HG03103 (cell line): ENCODE data around the gene JMJD6.
"Not testable (repeated sequence)": the region's sequence is repeated elsewhere in the genome, so short reads cannot be mapped to it uniquely, and the experiment has no call there.

Experiments
- ATAC-seq: cut with Tn5 transposase; IDR thresholded peaks from one replicate; pipeline ENCODE4 v1.9.1; 2021; ENCODE audit warnings: low read depth; ENCODE audit not compliant: unreplicated experiment

JMJD6 gene

GRCh38 chr17:76726231-76726775 is at the start of gene JMJD6:
Gene JMJD6 (minus strand): TSS chr17:76726606. CDS start chr17:76726475, 131 bp downstream.
- peak; percentile 53 for ATAC-seq

DNA sequence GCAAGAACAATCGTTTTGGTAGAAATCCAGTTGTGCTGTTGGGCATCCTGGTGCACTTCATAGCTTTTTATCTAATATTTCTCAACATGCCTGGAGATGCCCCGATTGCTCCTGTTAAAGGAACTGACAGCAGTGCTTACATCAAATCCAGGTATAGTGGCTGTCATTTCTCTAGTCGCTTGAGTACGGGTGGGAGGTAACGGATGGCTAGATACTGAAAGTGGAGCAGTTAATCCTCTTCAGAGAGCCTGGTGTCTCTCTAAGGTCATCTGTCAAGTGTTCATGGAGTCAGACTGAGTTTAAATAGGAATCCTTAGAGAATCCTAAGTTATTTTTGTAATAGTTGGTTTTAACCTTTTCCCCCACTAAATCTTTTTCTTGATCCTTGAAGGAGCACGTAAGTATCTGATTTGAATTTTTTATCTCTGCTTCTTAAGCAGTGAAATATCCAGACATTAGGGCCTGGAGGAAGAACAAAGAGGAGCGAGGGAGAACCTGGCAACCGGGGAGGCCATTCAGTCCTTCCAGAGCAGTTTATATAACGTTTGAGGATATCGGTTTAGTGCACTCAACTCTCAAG is 48.7 kb upstream of the JMJD6 start:
- no peak for ATAC-seq

DNA sequence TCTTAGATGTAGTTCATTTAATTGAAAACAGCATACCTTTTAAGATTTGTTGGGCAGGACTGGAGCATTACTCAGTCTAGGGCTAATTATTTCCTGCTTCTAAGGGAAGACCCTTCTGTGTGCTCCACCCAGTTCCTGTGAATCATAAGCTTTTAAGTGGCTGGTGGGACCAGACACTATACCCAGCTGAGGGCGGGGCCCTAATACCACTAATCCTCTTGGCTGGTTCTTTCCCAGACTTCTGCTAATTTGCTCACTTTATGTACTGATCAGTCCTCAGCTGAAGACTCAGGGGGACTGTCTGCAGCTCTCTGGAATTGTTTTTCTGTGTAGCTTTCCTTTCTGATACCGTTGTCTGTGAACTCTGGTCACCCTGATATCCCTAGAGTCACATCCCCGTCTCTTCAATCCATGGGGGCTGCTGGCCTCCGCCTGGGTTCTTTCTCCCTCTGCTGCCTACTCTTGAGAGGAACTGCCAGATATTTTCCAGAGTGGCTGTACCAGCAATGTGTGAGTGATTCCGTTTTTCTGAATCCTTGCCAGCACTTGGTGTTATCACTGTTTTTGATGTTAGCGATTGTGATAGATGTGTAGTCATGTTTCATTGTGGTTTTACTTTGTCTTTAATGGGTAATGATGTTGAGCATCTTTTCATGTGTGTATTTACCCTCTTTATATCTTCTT is 46.6 kb upstream of the JMJD6 start:
- no peak for ATAC-seq

DNA sequence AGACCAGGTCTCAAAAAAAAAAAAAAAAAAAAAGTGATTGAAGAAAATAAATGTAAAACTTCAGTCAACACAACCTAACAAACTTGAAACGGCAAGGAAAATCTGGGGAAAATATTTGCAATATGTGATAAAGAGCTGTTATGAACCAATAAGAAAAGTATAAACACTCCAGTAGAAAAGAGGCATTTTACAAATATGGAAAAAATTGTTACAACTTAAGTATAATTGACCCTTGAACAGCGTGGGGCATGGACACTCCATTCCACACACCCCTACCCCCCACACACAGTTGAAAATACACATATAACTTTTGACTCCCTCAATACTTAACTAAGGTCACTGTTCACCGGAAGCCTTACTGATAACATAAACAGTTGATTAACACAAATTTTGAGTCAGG is 32.2 kb upstream of the JMJD6 start:
- ATAC-seq: no peak

DNA sequence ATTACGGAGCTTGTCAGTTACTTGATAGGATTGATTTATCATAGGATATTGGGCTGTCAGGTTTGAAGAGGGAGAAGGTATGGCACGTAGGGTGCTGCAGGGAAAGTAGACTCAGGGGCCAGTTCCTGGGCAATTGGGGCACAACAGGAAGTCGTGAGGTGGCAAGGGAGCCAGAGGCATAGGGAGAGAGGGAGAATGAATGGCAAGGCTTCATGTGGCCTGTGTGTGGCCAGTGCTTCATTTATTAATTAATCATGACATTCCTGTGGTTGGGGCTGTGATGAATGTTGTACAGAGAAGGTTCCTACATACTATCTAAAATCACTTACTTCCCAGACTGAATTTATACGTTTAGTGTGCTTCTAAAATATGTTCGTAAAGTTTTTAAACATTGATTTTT is 30.9 kb upstream of the JMJD6 start:
- no peak for ATAC-seq

DNA sequence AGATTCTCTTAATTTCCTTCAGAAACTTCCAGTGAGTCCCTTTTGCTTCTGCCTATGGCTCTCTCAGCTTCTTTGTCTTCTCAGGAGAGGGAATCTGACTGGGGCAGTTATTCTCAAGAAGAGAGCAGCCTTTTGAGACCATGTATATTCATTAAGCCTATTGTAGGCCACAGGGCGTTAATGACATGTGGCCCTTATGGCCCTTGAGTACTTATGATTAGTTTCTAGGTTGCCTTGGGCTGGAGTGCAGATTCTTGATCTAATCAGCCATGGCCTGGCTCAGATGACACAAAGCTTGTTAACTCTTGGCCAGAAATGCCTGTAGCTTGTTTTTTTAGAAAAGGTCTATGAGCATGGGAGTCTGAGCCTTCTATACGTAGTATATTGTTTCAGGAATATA is 28.9 kb upstream of the JMJD6 start:
- no peak for ATAC-seq

DNA sequence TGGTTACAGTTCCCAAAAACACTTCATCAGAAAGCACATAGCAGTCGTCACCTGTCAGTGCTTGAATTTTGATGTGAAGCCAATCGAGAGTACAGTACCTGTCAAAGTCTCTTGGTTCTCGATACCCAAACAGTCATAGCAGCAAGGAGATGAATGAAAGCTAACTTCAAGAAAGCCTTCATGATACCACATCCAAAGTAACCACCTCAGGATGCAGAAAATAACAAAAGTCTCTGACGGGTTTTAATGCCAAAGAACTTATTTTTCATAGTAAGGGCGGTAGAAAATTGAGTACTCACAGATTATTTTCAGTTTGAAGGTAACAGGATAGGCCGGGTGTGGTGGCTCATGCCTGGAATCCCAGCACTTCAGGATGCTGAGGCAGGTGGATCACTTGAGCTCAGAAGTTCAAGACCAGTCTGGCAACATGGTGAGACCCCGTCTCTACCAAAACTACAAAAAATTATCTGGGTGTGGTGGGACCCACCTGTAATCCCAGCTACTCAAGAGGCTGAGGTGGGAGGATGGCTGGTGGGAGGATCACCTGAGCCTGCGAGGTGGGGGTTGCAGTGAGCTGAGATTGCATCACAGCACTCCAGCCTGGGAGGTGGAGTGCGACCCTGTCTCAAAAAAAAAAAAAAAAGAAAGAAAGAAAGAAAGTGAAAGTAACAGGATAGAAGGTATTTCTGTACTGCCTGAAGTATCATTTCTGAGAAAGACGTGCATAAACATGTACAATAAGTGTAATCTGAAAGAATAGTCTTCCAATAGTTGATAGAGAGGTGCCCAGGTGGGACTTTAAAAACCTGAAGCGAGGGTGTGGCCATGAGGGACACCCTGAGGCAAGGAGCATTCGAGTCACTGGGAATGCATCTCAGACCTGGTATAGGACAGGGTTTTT is 26.9 kb upstream of the JMJD6 start:
- ATAC-seq: no peak

- ATAC-seq: no peak
Measured at GRCh38 chr17:76752006-76752405, 25.6 kb upstream of the JMJD6 start.

- ATAC-seq: no peak
Measured at GRCh38 chr17:76751416-76751993, 25.1 kb upstream of the JMJD6 start.

DNA sequence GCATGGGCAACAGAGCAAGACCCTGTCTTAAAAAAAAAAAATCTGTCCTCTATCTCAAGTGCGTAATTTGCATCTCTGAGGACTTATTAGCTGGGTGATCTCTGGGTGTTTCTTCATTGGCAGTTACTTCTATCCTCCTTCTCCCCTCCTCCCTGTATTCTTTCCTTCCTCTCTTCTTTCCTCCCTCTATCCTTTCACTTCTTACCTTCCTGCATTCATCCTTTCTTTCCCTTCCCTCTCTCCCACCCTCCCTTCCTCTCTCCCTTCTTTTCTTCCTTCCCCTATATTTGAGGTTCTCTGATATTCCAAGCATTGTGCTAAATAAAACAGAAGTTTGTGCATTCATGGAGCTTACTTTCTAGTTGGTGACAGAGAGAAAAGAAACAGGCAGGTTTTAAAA is 22.3 kb upstream of the JMJD6 start:
- no peak for ATAC-seq

GRCh38 chr17:76747716-76748363 is 21.4 kb upstream of the JMJD6 start:
- no peak for ATAC-seq

- ATAC-seq: not testable (repeated sequence)
Measured at GRCh38 chr17:76745785-76746184, 19.4 kb upstream of the JMJD6 start.

- ATAC-seq: no peak
Measured at GRCh38 chr17:76744747-76745146, 18.3 kb upstream of the JMJD6 start.

- ATAC-seq: no peak
Measured at GRCh38 chr17:76742958-76743357, 16.6 kb upstream of the JMJD6 start.

GRCh38 chr17:76740329-76741118 is 14.1 kb upstream of the JMJD6 start:
- no peak for ATAC-seq

GRCh38 chr17:76739568-76740115 is 13.2 kb upstream of the JMJD6 start:
- not testable (repeated sequence) for ATAC-seq

GRCh38 chr17:76738468-76738850 is 12.1 kb upstream of the JMJD6 start:
- no peak for ATAC-seq

- peak; percentile 41 for ATAC-seq
Measured at GRCh38 chr17:76737676-76738467, 11.5 kb upstream of the JMJD6 start, which contains the start of gene MFSD11. Gene MFSD11 (plus strand): TSS chr17:76738119. CDS start chr17:76738353, 234 bp downstream.
